ENCODE measurements around the gene PADI2. TPM values are rescaled to one million over a fixed set of nuclear protein-coding genes. Genes with fewer than 3 reads are reported as not detected.

Gene PADI2
- 0.10 and 0.62 TPM in 2 replicates for total RNA-seq (2014; rRNA removed; shearing (Covaris generic))

DNA sequence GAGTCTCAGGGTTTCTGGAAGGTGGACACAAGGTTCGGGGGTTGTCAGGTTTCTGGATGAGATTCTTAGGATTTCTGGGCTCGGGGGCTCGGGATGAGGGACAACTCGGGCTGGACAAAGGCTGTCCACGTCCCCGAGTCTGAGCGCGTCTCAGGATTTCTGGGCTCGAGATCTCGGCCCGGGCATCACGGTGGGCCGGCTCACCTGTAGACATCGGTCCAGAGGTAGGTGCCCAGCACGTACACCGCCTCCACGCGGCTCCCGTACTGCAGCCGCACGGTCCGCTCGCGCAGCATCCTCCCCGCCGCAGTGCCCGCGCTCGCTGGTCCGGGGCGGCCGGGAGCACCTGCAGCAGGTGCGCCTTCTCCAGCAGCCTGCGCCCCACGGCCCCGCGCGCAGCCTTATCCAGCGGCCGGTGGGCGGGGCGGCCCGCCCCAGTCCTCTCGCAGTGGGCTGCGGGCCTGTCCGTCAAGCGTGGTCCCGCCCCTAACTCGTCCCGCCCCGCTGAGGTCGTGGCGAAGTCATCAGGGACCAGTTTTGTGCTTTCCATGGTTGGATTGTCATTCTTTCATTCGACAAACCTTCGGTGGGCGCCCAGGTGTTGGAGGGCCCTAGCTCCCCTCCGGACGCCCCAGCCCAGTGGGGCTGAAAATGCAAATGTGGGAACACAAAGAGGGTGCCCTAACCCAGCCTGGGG, at the start of gene PADI2:
Gene PADI2, minus strand, starts transcription at position 376 of the 697 bp plus-strand sequence. Its CDS starts 80 bp downstream, at position 296.
- DNase-seq (ENCODE audit: low spot score), result peak; percentile 80
- in situ Hi-C loops (cut with HindIII; ENCODE audit: low sequenced_read_pairs), result no loop called here

DNA sequence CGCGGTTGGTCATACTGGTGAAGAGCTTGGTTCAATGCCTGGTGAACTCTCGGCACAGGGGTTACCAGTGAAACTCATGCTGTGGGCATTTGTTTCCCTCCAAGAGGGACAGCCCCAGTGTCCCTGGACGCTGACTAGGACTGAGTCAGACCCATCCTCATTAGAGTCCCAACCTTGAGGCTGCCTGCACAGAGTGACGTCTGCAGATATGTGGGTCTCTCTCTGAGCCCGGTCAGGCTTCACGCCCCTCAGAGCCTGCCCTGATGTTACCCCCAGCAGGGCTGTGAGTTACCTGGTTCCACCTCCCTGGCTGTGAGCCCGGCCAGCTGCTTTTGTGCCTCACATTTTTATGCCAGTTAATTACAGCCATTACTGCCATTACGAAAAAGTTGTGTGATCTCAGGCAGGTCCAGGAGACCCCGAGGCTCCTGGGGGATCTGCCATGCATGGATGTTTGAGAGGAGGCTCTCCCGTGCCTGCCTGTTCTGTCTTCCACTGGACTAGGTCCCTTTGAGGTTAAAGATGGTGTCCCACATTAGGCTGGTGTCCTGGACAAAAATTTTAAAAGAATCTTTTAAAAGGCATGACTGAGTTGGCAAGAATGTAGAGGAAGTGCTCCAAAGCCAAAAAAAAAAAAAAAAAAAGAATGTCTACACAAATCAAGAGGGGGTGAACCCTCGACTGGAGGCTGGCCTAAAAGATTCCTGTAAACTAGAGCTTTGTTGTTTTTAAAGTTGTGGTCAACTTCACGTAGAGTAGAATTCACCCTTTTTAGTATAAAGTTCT, 49.0 kb upstream of the PADI2 start:
- in situ Hi-C loops (cut with HindIII; ENCODE audit: low sequenced_read_pairs), result no loop called here
- DNase-seq (ENCODE audit: low spot score), result no peak

DNA sequence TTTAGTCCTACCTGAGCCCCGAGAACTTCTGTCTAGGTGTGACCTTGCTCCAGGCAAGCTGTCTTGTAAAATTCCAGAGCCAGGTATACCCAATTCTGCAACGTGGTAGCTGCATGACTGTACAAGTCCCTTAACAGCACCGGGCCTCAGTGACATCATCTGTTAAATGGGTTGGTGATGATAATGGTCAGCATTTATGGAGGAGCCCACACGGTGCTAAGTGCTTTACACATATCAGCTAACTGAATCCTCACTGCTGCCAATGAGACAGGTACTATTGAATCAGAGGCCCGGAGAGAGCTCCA, 48.5 kb upstream of the PADI2 start:
- DNase-seq (ENCODE audit: low spot score), result no peak
- in situ Hi-C loops (cut with HindIII; ENCODE audit: low sequenced_read_pairs), result no loop called here

DNA sequence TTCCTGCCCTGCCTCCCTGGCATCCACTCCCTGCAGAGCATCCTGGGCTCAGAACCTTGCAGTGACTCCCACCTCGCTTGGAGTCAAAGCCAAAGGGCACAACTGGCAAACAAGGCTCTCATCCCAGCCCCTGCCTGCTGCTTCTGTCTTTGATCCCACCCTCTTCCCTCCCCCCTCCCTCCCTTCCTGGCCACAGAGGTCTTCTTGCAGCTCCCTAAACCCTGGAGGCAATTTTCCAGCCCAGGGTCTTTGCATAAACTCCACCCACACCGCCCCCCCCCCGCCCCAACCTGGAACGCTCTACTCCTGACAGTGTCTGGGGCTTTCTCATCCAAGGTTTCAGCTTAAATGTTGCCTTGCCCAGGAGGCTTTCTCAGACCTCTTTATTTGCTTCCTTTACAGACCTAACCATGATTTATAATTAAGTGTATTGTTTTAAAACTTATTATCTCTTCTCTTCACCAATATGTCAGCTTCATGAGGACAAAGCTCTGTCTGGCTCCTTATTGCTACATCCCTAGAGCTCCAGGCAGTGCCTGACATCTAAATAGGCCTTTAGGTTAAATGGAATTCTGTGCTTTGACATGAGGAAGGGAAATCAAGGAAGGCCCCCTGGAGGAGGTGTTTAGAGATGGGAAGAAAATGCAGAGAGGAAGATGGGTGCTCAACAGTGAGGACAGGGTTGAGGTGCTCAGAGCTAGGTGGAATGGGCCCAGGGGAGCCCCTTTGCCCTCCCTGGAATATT, 48.0 kb upstream of the PADI2 start:
- in situ Hi-C loops (cut with HindIII; ENCODE audit: low sequenced_read_pairs), result no loop called here
- no peak for DNase-seq (ENCODE audit: low spot score)

DNA sequence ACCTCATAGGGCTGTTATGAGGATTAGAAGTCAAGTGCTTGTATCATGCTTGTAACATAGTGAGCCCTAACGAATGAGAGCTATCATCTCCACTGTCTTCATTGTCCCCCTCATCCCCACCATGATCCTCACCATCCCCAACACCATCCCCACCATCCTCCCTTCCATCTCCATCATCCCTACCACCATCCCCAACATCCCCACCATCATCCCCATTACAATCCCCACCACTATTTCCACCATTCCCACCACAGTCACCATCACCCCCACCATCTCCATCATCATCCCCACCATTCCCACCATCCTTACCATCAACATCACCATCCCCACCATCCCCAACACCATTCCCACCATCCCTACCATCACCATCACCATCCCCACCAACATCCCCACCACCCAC, 46.6 kb upstream of the PADI2 start:
- in situ Hi-C loops (cut with HindIII; ENCODE audit: low sequenced_read_pairs), result no loop called here
- DNase-seq (ENCODE audit: low spot score), result no peak

DNA sequence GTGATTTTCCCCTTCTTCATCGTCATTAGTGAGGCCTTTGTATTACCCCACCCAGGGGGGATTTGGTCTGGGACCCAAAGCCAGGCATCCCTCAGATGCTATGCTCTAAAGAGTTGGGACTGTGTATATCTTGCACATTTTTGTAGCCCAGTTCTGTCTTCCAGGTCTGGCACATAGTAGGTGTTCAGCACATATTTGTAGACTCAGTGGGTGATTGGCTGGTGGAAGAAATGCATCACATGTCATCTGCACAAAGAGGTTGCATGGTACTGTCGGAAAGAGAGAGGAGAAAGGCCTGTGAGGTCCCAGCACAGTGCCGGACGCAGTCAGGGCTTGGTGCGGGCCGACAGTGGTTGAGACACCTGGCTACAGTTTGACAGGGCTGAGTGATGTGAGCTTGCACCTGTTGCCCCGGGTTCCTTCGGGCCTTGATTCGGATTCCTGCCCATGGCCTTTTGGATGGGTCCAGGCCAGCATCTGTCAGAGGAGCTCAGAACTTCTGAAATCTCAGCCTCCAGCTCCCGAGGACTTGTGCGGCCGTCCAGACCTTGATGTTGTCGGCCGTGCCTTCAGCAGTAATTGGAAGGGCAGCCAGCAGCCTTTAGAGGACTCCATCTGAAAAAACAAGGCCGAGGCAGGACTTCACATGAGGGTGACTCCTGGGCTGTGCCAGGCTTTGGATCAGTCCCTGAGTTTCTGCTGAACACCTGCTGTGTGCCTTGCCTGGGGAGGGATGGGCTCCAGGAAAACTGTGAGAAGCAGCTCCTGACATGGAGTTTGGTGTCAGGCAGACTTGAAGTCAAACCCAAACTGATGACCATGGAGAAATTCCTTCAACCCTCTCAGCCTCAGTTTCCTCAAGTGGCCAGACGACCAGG, 44.8 kb upstream of the PADI2 start:
- in situ Hi-C loops (cut with HindIII; ENCODE audit: low sequenced_read_pairs), result no loop called here
- no peak for DNase-seq (ENCODE audit: low spot score)

DNA sequence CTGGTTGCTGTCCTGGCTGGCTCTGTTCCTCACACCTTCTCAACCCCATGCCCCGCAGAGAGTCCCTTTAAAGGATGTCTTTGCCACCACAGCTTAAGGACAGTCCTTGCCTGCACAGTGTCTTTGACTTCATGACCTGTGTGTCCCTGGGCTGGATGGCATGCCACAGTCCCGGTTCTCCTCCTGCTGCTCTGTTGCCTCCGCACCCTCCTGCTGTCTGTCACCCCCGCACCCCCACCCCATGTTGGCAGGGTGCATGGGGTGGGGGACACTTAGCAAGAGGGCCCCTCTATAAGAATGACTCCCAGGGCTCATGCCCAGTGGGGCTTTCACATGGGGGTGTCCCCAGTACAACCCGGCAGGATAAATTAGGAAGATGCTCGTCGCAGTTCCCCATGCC, 44.1 kb upstream of the PADI2 start:
- DNase-seq (ENCODE audit: low spot score), result no peak
- in situ Hi-C loops (cut with HindIII; ENCODE audit: low sequenced_read_pairs), result no loop called here

DNA sequence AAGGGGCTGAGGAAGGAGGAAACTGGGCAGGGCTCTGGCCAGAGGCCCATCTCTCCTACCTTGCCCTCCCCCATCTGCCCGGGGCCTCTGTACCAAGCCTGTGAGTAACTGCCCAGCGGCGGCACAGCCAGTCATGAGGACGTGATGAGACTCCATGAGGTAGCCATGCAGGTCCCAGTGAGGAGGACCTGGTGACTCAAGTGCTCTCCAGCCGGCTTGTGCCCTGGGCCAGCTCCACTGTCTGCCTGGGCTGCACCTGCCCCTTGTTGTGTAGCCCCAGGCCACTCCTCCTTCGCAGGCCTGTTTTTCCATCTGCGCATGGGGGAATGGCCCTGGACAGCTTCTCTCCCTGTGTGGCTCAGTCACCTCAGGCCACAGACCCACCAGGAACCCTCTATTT, 43.7 kb upstream of the PADI2 start:
- in situ Hi-C loops (cut with HindIII; ENCODE audit: low sequenced_read_pairs), result no loop called here
- DNase-seq (ENCODE audit: low spot score), result no peak

DNA sequence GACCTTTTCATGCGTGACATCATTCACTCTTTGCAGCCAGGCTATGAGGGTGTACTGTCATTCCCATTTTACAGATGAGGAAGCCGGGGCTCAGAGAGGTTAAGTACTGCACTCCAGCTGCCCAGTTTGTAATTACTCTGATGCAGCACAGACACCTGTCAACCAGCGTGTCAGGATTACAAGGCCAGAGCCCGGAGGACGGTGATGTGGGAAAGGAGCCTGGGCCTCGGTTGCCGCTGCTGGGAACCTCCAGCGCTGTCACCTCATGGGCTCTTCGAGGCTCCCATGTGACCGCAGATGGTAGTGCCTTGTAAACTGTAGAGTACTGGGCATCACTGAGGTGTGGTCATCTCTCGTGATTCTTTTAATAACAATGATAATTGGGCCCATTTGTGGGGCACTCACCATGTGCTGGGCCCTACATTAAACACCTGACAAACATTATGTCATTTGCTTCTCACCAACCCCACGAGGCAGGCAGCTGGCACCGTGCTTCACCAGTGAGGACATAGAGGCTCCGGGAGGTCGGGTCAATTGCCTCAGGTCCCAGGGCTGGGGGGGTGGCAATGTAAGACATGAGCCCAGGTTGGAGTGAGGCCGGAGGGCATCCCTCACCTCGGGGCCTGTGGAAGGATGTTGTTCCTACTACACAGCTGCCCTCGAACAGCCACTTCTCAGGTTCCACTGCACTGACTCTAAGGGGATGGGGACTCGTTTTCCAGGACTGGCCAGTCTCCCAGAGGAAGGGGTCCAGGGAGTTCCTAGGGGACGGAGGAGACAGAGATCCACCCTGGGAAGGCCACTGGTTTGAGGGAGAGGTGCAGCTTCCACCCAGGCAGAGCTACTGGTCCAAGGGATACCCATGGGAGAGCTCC, 42.9 kb upstream of the PADI2 start:
- DNase-seq (ENCODE audit: low spot score), result no peak
- in situ Hi-C loops (cut with HindIII; ENCODE audit: low sequenced_read_pairs), result no loop called here

DNA sequence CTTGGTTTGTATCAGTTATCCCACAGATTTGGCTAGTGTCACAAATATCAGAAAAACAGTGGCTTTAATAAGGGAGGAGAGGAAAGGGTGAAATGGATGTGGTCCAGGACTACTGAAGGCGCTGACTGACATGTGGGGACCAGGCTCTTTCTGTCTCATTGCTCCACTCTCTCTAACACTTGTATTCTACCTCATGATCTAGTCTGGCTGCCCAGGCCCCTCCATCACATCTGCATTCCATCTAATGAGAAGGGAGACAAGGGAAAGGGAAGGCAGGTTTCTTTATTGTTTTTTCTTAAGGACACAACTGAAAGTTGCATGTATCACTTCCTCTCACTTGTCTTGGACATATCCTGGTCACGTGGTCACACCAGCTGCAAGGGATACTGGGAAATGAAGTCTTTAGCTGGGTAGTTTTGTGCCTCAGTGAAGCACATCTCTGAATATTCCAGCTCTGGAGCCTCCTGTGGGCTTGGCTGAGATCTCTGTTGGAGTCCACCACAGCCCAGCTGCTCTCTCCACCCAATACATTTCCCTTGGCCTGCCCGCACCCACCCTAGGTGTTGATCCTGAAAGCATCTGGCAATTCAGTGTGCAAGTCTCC, 42.0 kb upstream of the PADI2 start:
- in situ Hi-C loops (cut with HindIII; ENCODE audit: low sequenced_read_pairs), result no loop called here

DNA sequence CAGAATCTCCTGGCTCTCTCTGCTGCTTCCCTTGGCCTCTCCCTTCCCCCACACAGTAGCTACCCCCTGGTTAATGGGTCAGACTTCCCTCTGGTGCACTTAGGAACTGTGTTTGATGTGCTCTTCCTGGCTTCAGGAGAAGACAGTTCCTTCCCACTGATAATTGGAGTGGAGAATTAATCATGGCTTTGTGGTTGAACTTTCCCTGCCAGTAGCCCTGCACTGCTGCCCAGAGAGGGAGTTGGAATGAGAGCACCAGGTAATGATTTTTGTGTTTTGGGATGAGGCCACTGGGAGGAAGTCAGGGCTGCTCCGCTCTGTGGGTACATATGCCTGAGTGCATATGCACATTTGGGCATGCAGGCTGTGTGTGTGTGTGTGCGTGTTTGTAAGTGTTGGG, 39.7 kb upstream of the PADI2 start:
- DNase-seq (ENCODE audit: low spot score), result no peak
- in situ Hi-C loops (cut with HindIII; ENCODE audit: low sequenced_read_pairs), result no loop called here

More for the DNA sequence above, 42.0 kb upstream of the PADI2 start:
- no peak for DNase-seq (ENCODE audit: low spot score)

DNA sequence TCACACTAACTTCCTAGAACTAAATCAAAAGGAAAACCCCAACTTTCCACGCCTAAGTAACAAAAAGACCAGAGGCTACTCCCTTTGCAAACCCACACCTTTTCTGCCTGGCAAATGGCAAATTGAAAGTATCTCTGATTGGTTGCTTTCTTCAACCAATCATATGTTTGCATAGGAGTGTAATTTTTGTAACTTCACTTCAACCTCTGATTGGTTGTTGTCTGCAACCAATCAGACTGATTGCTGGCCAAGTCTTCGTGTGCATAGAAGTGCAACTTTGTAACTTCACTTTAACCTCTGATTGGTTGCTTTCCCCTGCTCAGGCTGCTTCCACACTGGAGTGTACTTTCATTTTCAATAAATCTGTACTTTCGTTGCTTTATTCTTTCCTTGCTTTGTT, 36.9 kb upstream of the PADI2 start:
- DNase-seq (ENCODE audit: low spot score), result no peak
- in situ Hi-C loops (cut with HindIII; ENCODE audit: low sequenced_read_pairs), result no loop called here

DNA sequence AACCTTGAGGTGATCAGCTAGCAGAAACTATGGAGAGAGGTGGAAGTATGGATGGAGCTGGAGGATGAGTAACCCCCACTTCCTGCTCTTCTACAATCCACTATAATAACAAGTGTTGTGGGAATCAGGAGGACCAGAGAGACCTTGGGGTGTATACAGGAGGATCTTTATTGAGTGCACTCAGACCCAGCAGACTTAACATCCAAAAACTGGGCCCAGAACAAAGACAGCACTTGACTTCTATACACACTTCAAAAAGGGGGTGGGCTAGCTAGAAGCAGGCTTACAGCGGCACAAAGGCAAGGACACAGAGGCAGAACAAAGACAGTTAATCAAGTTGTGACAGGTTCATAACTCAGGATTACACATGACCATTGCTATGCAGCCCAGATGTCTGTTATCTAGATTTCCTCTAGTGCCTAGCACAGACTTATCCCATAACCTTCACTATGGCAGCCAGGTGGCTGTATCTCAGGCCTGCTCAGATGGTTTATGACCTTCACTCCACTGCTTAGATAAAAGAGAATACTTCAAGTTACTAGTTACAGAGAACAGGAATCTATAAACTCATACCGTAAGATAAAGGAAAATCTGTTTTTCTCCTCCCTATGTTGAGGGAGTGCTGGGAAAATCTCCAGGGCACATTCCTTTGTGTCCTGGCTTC, 36.1 kb upstream of the PADI2 start:
- no peak for DNase-seq (ENCODE audit: low spot score)
- in situ Hi-C loops (cut with HindIII; ENCODE audit: low sequenced_read_pairs), result no loop called here

DNA sequence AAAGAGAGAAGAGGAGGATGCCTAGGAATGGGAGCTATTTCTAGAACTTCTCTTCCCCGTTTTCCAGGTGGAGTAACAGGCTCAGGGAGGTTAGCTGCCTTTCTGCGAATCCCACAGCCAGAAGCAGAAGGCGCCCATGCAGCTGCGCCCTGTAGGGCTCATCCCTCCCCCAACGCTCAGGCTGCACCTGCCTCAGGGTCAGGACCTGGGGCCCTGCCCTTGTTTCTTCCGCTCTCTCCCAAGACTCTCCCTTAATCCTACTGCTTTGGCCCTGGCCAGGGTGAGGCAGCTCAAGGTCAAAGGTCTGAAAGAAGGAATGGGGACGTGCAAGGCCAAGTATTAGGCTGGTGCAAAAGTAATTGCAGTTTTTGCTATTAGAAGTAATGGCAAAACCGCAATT, 30.5 kb upstream of the PADI2 start:
- in situ Hi-C loops (cut with HindIII; ENCODE audit: low sequenced_read_pairs), result no loop called here

DNA sequence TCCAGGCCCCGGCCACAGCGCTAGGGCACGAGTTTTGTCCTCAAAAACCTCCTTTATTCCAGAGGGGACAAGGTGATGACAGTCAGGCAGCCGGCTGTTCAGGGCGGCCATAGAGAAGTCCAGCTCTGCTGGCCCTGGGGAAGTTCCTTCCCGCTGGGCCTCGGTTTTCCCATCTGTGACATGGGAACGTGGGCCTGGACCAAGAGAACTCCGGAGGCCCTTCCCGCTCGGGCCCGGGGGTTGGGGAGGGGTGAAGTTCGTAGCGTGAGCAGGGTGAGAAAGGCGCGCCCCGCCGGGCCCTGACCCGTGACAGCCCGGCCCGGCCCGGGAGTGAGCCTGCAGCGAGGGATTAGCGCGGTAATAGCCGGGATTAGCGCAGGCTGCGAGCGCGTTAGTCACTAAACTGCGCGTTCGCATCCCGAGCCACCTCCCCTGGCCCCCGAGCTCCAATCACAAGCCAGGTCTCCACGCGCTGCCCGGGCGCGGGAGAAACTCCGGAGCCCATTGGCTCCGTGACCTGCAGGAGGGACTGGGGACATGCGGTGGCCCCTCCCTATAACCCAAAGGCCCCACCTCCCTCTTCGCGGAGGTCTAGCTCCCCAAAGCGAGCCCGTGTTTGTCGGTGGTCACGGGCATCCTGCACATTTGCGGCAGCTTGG, 29.8 kb upstream of the PADI2 start:
- in situ Hi-C loops (cut with HindIII; ENCODE audit: low sequenced_read_pairs), result no loop called here
- DNase-seq (ENCODE audit: low spot score), result no peak

More for the DNA sequence above, 30.5 kb upstream of the PADI2 start:
- DNase-seq (ENCODE audit: low spot score), result no peak

DNA sequence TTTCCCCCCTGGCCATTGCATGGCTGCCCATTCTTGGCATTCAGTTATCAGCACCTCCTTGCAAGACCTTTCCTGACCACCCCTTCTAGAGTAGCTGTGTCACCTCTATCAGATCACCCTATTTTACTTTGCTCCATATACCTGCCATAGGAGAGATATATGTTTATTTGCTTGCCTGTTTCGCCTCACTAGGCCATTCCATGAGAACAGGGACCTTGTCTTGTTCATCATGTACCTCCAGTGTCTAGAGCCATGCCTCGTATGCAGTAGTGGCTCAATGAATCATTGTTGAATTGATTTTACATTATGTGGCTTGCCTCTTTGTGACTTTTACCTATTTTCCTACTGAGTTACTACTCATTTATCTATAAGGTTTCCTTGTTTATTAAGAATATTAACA, 26.4 kb upstream of the PADI2 start:
- DNase-seq (ENCODE audit: low spot score), result no peak
- in situ Hi-C loops (cut with HindIII; ENCODE audit: low sequenced_read_pairs), result no loop called here

DNA sequence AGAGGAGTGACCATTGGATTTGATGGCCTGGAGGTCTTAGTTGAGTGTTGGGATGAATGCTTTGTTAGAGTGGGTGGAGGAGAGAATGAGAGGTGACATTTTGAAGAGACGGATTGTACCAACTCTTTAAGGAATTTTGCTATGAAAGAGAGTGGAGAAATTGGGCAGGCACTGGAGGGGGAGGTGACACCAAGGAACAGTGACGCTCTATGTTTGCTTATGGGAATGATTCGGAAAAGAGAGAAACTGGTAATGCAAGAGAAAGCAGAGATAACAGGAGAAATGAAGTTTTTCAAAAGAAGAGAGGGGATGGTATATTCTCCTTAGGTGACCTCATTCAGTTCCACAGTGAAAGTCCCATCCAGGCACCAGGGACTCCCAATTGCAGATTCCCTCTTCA, 24.5 kb upstream of the PADI2 start:
- in situ Hi-C loops (cut with HindIII; ENCODE audit: low sequenced_read_pairs), result no loop called here
- no peak for DNase-seq (ENCODE audit: low spot score)

Measured in G401 (cell line).